Keratinocyte (primary cell): ENCODE measurements around the gene ARHGEF2. TPM values are rescaled to one million over a fixed set of nuclear protein-coding genes. Genes with fewer than 3 reads are reported as not detected.

Experiments used
- DNase-seq: peaks from one replicate; pipeline ENCODE4 v3.0.0-alpha.2; 2011; ENCODE audit warnings: low read depth, missing footprints, low spot score
- FAIRE-seq: peaks from 2 replicates; lab custom pipeline; 2011; peaks lifted over from hg19 to GRCh38; lab: Jason Lieb, UNC
- H2AFZ ChIP-seq: 2 replicates; pipeline ENCODE4 v1.6.0; 2012; ENCODE audit warnings: low read length, control low read depth, inconsistent platforms; ENCODE audit not compliant: control insufficient read depth
- H3K27ac ChIP-seq: 2 replicates; pipeline ENCODE4 v1.5.1; 2011; ENCODE audit warnings: low read length; ENCODE audit not compliant: control insufficient read depth, insufficient read depth
- H3K27me3 ChIP-seq: 3 replicates; pipeline ENCODE4 v1.6.0; 2011; ENCODE audit warnings: low read length; ENCODE audit not compliant: control insufficient read depth, insufficient read depth; ENCODE audit errors: extremely low read depth
- H3K36me3 ChIP-seq, 2 experiments: 2 replicates in 1 of 2; 3 replicates in 1 of 2; pipeline ENCODE4 v1.5.1; 2011; ENCODE audit warnings: low read length in 2 of 2, mild to moderate bottlenecking in 1 of 2; ENCODE audit not compliant: control insufficient read depth in 2 of 2, insufficient read depth in 2 of 2; ENCODE audit errors: extremely low read depth in 1 of 2
- H3K4me1 ChIP-seq: 3 replicates; pipeline ENCODE4 v1.5.1; 2011; ENCODE audit warnings: low read length; ENCODE audit not compliant: control insufficient read depth, insufficient read depth; ENCODE audit errors: extremely low read depth
- H3K4me2 ChIP-seq: 3 replicates; pipeline ENCODE4 v1.6.0; 2011; ENCODE audit warnings: low read depth, low read length; ENCODE audit not compliant: control insufficient read depth, insufficient read depth; ENCODE audit errors: extremely low read depth
- H3K4me3 ChIP-seq, 3 experiments: fragments of 200-600 bp in 1 of 3; sonication (generic) in 1 of 3; 2 replicates in 2 of 3; 3 replicates in 1 of 3; pipeline ENCODE4 v1.5.1; 2011 to 2016; ENCODE audit warnings: low read length in 3 of 3, mild to moderate bottlenecking in 3 of 3, control low read depth in 2 of 3, inconsistent platforms in 1 of 3, low read depth in 1 of 3, mixed read lengths in 1 of 3, mixed run types in 1 of 3, moderate library complexity in 1 of 3; ENCODE audit not compliant: control insufficient read depth in 2 of 3, insufficient read depth in 2 of 3; ENCODE audit errors: extremely low read depth in 1 of 3
- H3K79me2 ChIP-seq: 2 replicates; pipeline ENCODE4 v1.6.0; 2012; ENCODE audit warnings: low read length; ENCODE audit not compliant: control insufficient read depth, insufficient read depth
- H3K9ac ChIP-seq: 3 replicates; pipeline ENCODE4 v1.6.0; 2011; ENCODE audit warnings: low read length; ENCODE audit not compliant: control insufficient read depth, insufficient read depth; ENCODE audit errors: extremely low read depth
- H3K9me1 ChIP-seq: 3 replicates; pipeline ENCODE4 v1.6.0; 2011; ENCODE audit warnings: low read length; ENCODE audit not compliant: control insufficient read depth, insufficient read depth; ENCODE audit errors: extremely low read depth
- H3K9me3 ChIP-seq: 2 replicates; pipeline ENCODE4 v1.5.1; 2012; ENCODE audit warnings: low read depth, low read length; ENCODE audit not compliant: control insufficient read depth
- H4K20me1 ChIP-seq: 3 replicates; pipeline ENCODE4 v1.6.0; 2011; ENCODE audit warnings: low read length; ENCODE audit not compliant: control insufficient read depth, insufficient read depth; ENCODE audit errors: extremely low read depth
- CTCF ChIP-seq, 3 experiments: IDR thresholded peaks in 1 of 3; conservative IDR thresholded peaks in 1 of 3; optimal IDR thresholded peaks in 1 of 3; 2 replicates in 2 of 3; 3 replicates in 1 of 3; pipeline versions ENCODE3 to v1.5.1; 2011; ENCODE audit warnings: low read length in 3 of 3, mild to moderate bottlenecking in 3 of 3, moderate library complexity in 2 of 3, control low read depth in 1 of 3, inconsistent platforms in 1 of 3; ENCODE audit not compliant: insufficient read depth in 2 of 3; ENCODE audit errors: extremely low read depth in 1 of 3
- EZH2 ChIP-seq: IDR thresholded peaks from one replicate; pipeline ENCODE4 v1.6.1; 2012; ENCODE audit warnings: inconsistent platforms, mild to moderate bottlenecking, low read length, moderate library complexity
- dilution Hi-C: fragments of 300-500 bp; cut with MboI; formaldehyde crosslinking; loops from one replicate; pipeline ENCODE4 v1.7.0; 2020; ENCODE audit warnings: low sequenced_read_pairs; ENCODE audit not compliant: extremely low pct_ligation_motif_present
- polyA plus RNA-seq, 5 experiments: library from polyadenylated mRNA; depleted of rRNA in 3 of 5; stranded (reverse) in 3 of 5; stranded (forward) in 1 of 5; unstranded in 1 of 5; fragments of >200 nt; gene quantifications; 1 replicate in 1 of 5; 2 replicates in 3 of 5; 3 replicates in 1 of 5; pipeline versions ENCODE4 v1.2.1 to v1.2.3, GENCODE V29; 2011 to 2012; ENCODE audit warnings: missing spikeins in 2 of 5, low read depth in 1 of 5, low replicate concordance in 1 of 5

ARHGEF2 gene
- polyA plus RNA-seq, 1 donor (not counting 4 experiments of a cell fraction or from before 2014, with no cell fraction given), result 38.7 TPM

- TF ChIP-seq EZH2 (no peak), CTCF (optimal IDR thresholded peaks at IDR 0.05 in 1 of 3, IDR thresholded peaks at IDR 0.05 in 1 of 3, conservative IDR thresholded peaks at IDR 0.05 in 1 of 3; ENCODE audit: extremely low read depth in 1 of 3, insufficient read depth in 2 of 3, low read length in 3 of 3) (no peak)
- H3K4me1 ChIP-seq, result peaks cover 38% of the 10 kb centered on the region
- peak overlapping the region; percentile 87 to 97 (median 93) for H3K4me3 ChIP-seq
- H3K9me1 ChIP-seq, result peaks cover 3% of the 10 kb centered on the region
- no peak for FAIRE-seq
- peak overlapping the region; percentile 98 for H3K9ac ChIP-seq
- peak overlapping the region; percentile 88 for H3K4me2 ChIP-seq
- no peaks in the 10 kb centered on the region for H3K27me3 ChIP-seq
- DNase-seq, result no peak
- H4K20me1 ChIP-seq, result peaks cover 5% of the 10 kb centered on the region
- peaks cover 6 to 24% of the 10 kb centered on the region in 2 experiments for H3K36me3 ChIP-seq
- H3K27ac ChIP-seq, result peak overlapping the region; percentile 96
- no peaks in the 10 kb centered on the region for H3K9me3 ChIP-seq
- peaks cover 51% of the 10 kb centered on the region for H3K79me2 ChIP-seq
- no peak overlapping the region for H2AFZ ChIP-seq
- dilution Hi-C loops, result no loop called here
These were observed 44.7 kb downstream of the ARHGEF2 start for GRCh38 chr1:155933591-155934096.

- Histone ChIP-seq H2AFZ (no peak overlapping the region), H3K9ac (peak overlapping the region; percentile 66), H3K4me2 (peak overlapping the region; percentile 88), H3K27ac (peak overlapping the region; percentile 96), H3K9me3 (no peaks in the 10 kb centered on the region), H3K79me2 (peaks cover 59% of the 10 kb centered on the region), H4K20me1 (peaks cover 5% of the 10 kb centered on the region), H3K4me3 (peak overlapping the region; percentile 87 to 97 (median 93)), H3K27me3 (no peaks in the 10 kb centered on the region), H3K9me1 (peaks cover 3% of the 10 kb centered on the region), H3K36me3 (peaks cover 8 to 32% of the 10 kb centered on the region in 2 experiments), H3K4me1 (peaks cover 38% of the 10 kb centered on the region)
- dilution Hi-C loops, result no loop called here
- no peak for DNase-seq
- TF ChIP-seq CTCF (optimal IDR thresholded peaks at IDR 0.05 in 1 of 3, IDR thresholded peaks at IDR 0.05 in 1 of 3, conservative IDR thresholded peaks at IDR 0.05 in 1 of 3; ENCODE audit: extremely low read depth in 1 of 3, insufficient read depth in 2 of 3, low read length in 3 of 3), result no peak
- TF ChIP-seq EZH2, result no peak
- FAIRE-seq, result no peak
These were observed 45.9 kb downstream of the ARHGEF2 start for GRCh38 chr1:155932487-155932886.
